HG02970 (cell line): ENCODE measurements around the gene SF1.

ENCODE experiments used
- ATAC-seq: cut with Tn5 transposase; IDR thresholded peaks from one replicate; pipeline ENCODE4 v1.9.1; 2021; ENCODE audit warnings: mild to moderate bottlenecking, moderate library complexity, moderate number of reproducible peaks; ENCODE audit not compliant: unreplicated experiment, low FRiP score

SF1 gene

GRCh38 chr11:64729851-64730382 lies 48.4 kb downstream of the SF1 start:
- no peak for ATAC-seq

GRCh38 chr11:64728757-64729365 lies 49.5 kb downstream of the SF1 start:
- ATAC-seq = no peak

GRCh38 chr11:64726867-64727530 lies 51.3 kb downstream of the SF1 start:
- ATAC-seq = no peak

GRCh38 chr11:64726211-64726641 lies 52.1 kb downstream of the SF1 start:
- no peak for ATAC-seq

GRCh38 chr11:64724863-64725532 lies 53.3 kb downstream of the SF1 start:
- no peak for ATAC-seq

GRCh38 chr11:64723907-64724862 lies 54.2 kb downstream of the SF1 start:
- no peak for ATAC-seq

GRCh38 chr11:64723117-64723906 lies 55.0 kb downstream of the SF1 start, which contains the start of gene NRXN2:
TSS of gene NRXN2 (minus strand) at chr11:64723197. CDS start at chr11:64713699, 9,498 bp downstream.
- no peak for ATAC-seq

- no peak for ATAC-seq
Observed at GRCh38 chr11:64722141-64723065, 55.9 kb downstream of the SF1 start.

GRCh38 chr11:64721359-64721699 lies 57.0 kb downstream of the SF1 start:
- no peak for ATAC-seq

GRCh38 chr11:64720640-64721358 lies 57.5 kb downstream of the SF1 start:
- no peak for ATAC-seq

GRCh38 chr11:64720167-64720566 lies 58.2 kb downstream of the SF1 start:
- ATAC-seq = no peak

GRCh38 chr11:64719406-64719805 lies 58.9 kb downstream of the SF1 start:
- no peak for ATAC-seq

- ATAC-seq = no peak
Observed at GRCh38 chr11:64718780-64719124, 59.6 kb downstream of the SF1 start.

- ATAC-seq = no peak
Observed at GRCh38 chr11:64718084-64718779, 60.1 kb downstream of the SF1 start.

- ATAC-seq = no peak
Observed at GRCh38 chr11:64717268-64717578, 61.1 kb downstream of the SF1 start.

- ATAC-seq = no peak
Observed at GRCh38 chr11:64716473-64717267, 61.7 kb downstream of the SF1 start.
